Neural cell (in vitro differentiated cells): Measurements from ENCODE around the gene PID1. TPM values are rescaled to one million over a fixed set of nuclear protein-coding genes. Genes with fewer than 3 reads are reported as not detected.

Experiments
- H2AFZ ChIP-seq: fragments of 200-600, 300-800 bp; sonication (generic), shearing (Covaris generic); 2 replicates; pipeline ENCODE4 v1.6.0; 2014; ENCODE audit warnings: low read depth, mild to moderate bottlenecking, antibody characterized with exemption, low read length, moderate library complexity
- H3F3A ChIP-seq: fragments of 200-600 bp; shearing (Covaris generic); 2 replicates; pipeline ENCODE4 v1.6.1; 2016; ENCODE audit warnings: mild to moderate bottlenecking, moderate library complexity, mixed read lengths, antibody characterized with exemption, low read length; ENCODE audit not compliant: insufficient read depth, poor library complexity, severe bottlenecking
- H3K27ac ChIP-seq: fragments of 200-600, 300-800 bp; sonication (generic), shearing (Covaris generic); 2 replicates; pipeline ENCODE4 v1.5.1; 2014; ENCODE audit warnings: mild to moderate bottlenecking, low read length, moderate library complexity
- H3K27me3 ChIP-seq: fragments of 300-800, 200-600 bp; sonication (generic), shearing (Covaris generic); 2 replicates; pipeline ENCODE4 v1.6.0; 2014; ENCODE audit warnings: mild to moderate bottlenecking, low read depth, low read length, moderate library complexity; ENCODE audit not compliant: insufficient read depth
- H3K36me3 ChIP-seq: fragments of 300-800, 200-600 bp; sonication (generic), shearing (Covaris generic); 2 replicates; pipeline ENCODE4 v1.5.1; 2014; ENCODE audit warnings: mild to moderate bottlenecking, antibody characterized with exemption, low read length, moderate library complexity; ENCODE audit not compliant: insufficient read depth
- H3K4me2 ChIP-seq: fragments of 300-800, 200-600 bp; sonication (generic), shearing (Covaris generic); 2 replicates; pipeline ENCODE4 v1.6.0; 2014; ENCODE audit warnings: mild to moderate bottlenecking, low read length
- H3K4me3 ChIP-seq: fragments of 300-800, 200-600 bp; sonication (generic), shearing (Covaris generic); 2 replicates; pipeline ENCODE4 v1.5.1; 2014; ENCODE audit warnings: mild to moderate bottlenecking, low read length, moderate library complexity
- H3K79me2 ChIP-seq: fragments of 200-600 bp; shearing (Covaris generic); replicated peaks from 2 replicates; pipeline ENCODE4 v1.6.0; 2014; ENCODE audit warnings: mild to moderate bottlenecking, low read length, moderate library complexity; ENCODE audit not compliant: insufficient read depth
- H3K9ac ChIP-seq: fragments of 300-800, 200-600 bp; sonication (generic), shearing (Covaris generic); 2 replicates; pipeline ENCODE4 v1.6.1; 2016; ENCODE audit warnings: mild to moderate bottlenecking, low read length, mixed read lengths
- H3K9me2 ChIP-seq: fragments of 200-600 bp; shearing (Covaris generic); 2 replicates; pipeline ENCODE4 v1.6.1; 2016; ENCODE audit warnings: mild to moderate bottlenecking, low read length, mixed read lengths; ENCODE audit not compliant: insufficient read depth
- H3K9me3 ChIP-seq: fragments of 200-600, 300-800 bp; sonication (generic), shearing (Covaris generic); 2 replicates; pipeline ENCODE4 v1.6.1; 2016; ENCODE audit warnings: mild to moderate bottlenecking, mixed run types, low read length, moderate library complexity, mixed read lengths
- H4K20me1 ChIP-seq: fragments of 200-600 bp; shearing (Covaris generic); 2 replicates; pipeline ENCODE4 v1.6.1; 2016; ENCODE audit warnings: mild to moderate bottlenecking, mixed run types; ENCODE audit not compliant: insufficient read depth
- CTCF ChIP-seq: fragments of 450-650 bp; IDR thresholded peaks from 2 replicates; pipeline ENCODE4 v1.5.1; 2014; ENCODE audit warnings: antibody characterized with exemption, mild to moderate bottlenecking, moderate library complexity; ENCODE audit not compliant: poor library complexity, severe bottlenecking
- EP300 ChIP-seq: fragments of 450-650 bp; conservative IDR thresholded peaks from 2 replicates; pipeline ENCODE4 v1.6.1; 2014; ENCODE audit warnings: antibody characterized with exemption, mild to moderate bottlenecking, moderate library complexity; ENCODE audit not compliant: poor library complexity, severe bottlenecking
- EZH2 ChIP-seq: fragments of 200-600, 300-800 bp; shearing (Covaris generic), sonication (generic); IDR thresholded peaks from 2 replicates; pipeline ENCODE4 v1.6.1; 2014; ENCODE audit warnings: antibody characterized with exemption, low read length, borderline replicate concordance, mild to moderate bottlenecking; ENCODE audit not compliant: insufficient read depth, poor library complexity, severe bottlenecking
- MXI1 ChIP-seq: fragments of 450-650 bp; conservative IDR thresholded peaks from 2 replicates; pipeline ENCODE4 v1.6.1; 2014; ENCODE audit warnings: antibody characterized with exemption, mild to moderate bottlenecking; ENCODE audit not compliant: poor library complexity, severe bottlenecking
- POLR2AphosphoS5 ChIP-seq: IDR thresholded peaks from 2 replicates; pipeline ENCODE4 v1.6.1; 2012
- RAD21 ChIP-seq: fragments of 450-650 bp; conservative IDR thresholded peaks from 2 replicates; pipeline ENCODE4 v1.6.1; 2014; ENCODE audit warnings: antibody characterized with exemption, mild to moderate bottlenecking, moderate library complexity
- REST ChIP-seq: IDR thresholded peaks from 2 replicates; pipeline ENCODE4 v1.6.1; 2012; ENCODE audit warnings: borderline replicate concordance
- SMC3 ChIP-seq: fragments of 450-650 bp; conservative IDR thresholded peaks from 2 replicates; pipeline ENCODE4 v1.6.1; 2014; ENCODE audit warnings: antibody characterized with exemption, mild to moderate bottlenecking, moderate library complexity; ENCODE audit not compliant: poor library complexity
- TAF1 ChIP-seq: IDR thresholded peaks from 2 replicates; pipeline ENCODE4 v1.6.1; 2012; ENCODE audit warnings: low read depth
- polyA plus RNA-seq: library from polyadenylated mRNA; depleted of rRNA; stranded (reverse); fragments of >200 nt; gene quantifications from 2 replicates; pipeline ENCODE4 v1.2.3, GENCODE V29; 2014

Gene PID1
- polyA plus RNA-seq, 1 donor from 2014 or later, result 11.0 TPM

GRCh38 chr2:229301237-229301636 lies 30.1 kb upstream of the PID1 start:
- H3K9ac ChIP-seq, result no peak overlapping the region
- no peaks in the 10 kb centered on the region for H3K9me2 ChIP-seq
- H4K20me1 ChIP-seq, result no peaks in the 10 kb centered on the region
- no peaks in the 10 kb centered on the region for H3F3A ChIP-seq
- no peak overlapping the region for H3K4me2 ChIP-seq
- H2AFZ ChIP-seq, result no peak overlapping the region
- H3K27me3 ChIP-seq, result no peaks in the 10 kb centered on the region
- no peaks in the 10 kb centered on the region for H3K79me2 ChIP-seq
- no peak for TF ChIP-seq EZH2
- TF ChIP-seq RAD21, result no peak
- no peak for TF ChIP-seq CTCF
- no peak for TF ChIP-seq MXI1
- TF ChIP-seq TAF1, result no peak
- TF ChIP-seq REST, result no peak
- H3K9me3 ChIP-seq, result no peaks in the 10 kb centered on the region
- H3K4me3 ChIP-seq, result no peak overlapping the region
- no peaks in the 10 kb centered on the region for H3K36me3 ChIP-seq
- H3K27ac ChIP-seq, result no peak overlapping the region

GRCh38 chr2:229300790-229301189 lies 29.7 kb upstream of the PID1 start:
- no peak overlapping the region for H3K4me2 ChIP-seq
- TF ChIP-seq POLR2AphosphoS5 (no peak), EP300 (no peak)
- no peaks in the 10 kb centered on the region for H3K27me3 ChIP-seq
- H3K79me2 ChIP-seq, result no peaks in the 10 kb centered on the region
- H3K9me2 ChIP-seq, result no peaks in the 10 kb centered on the region
- H3F3A ChIP-seq, result no peaks in the 10 kb centered on the region
- no peaks in the 10 kb centered on the region for H3K9me3 ChIP-seq
- no peak overlapping the region for H3K27ac ChIP-seq
- H2AFZ ChIP-seq, result no peak overlapping the region
- no peak overlapping the region for H3K4me3 ChIP-seq
- no peaks in the 10 kb centered on the region for H4K20me1 ChIP-seq
- no peaks in the 10 kb centered on the region for H3K36me3 ChIP-seq
- no peak overlapping the region for H3K9ac ChIP-seq

GRCh38 chr2:229300371-229300770 lies 29.3 kb upstream of the PID1 start:
- no peaks in the 10 kb centered on the region for H3F3A ChIP-seq
- H4K20me1 ChIP-seq, result no peaks in the 10 kb centered on the region
- no peaks in the 10 kb centered on the region for H3K36me3 ChIP-seq
- no peak overlapping the region for H2AFZ ChIP-seq
- no peaks in the 10 kb centered on the region for H3K9me2 ChIP-seq
- H3K9ac ChIP-seq, result no peak overlapping the region
- no peak overlapping the region for H3K27ac ChIP-seq
- no peaks in the 10 kb centered on the region for H3K9me3 ChIP-seq
- no peak overlapping the region for H3K4me3 ChIP-seq
- H3K27me3 ChIP-seq, result no peaks in the 10 kb centered on the region
- H3K79me2 ChIP-seq, result no peaks in the 10 kb centered on the region
- no peak for TF ChIP-seq RAD21
- no peak for TF ChIP-seq EZH2
- TF ChIP-seq TAF1, result no peak
- no peak for TF ChIP-seq MXI1
- no peak for TF ChIP-seq REST
- no peak for TF ChIP-seq SMC3
- no peak for TF ChIP-seq EP300
- no peak for TF ChIP-seq CTCF
- no peak for TF ChIP-seq POLR2AphosphoS5
- no peak overlapping the region for H3K4me2 ChIP-seq
